Measurements from ENCODE around the gene ZBTB21. TPM values are rescaled to one million over a fixed set of nuclear protein-coding genes. Genes with fewer than 3 reads are reported as not detected.

Gene ZBTB21
- total and polyA plus RNA-seq, 9 of the 15 experiments (the other 6 are each of a cell fraction or from before 2014, with no cell fraction given): 2.2 to 15.2 (median 8.7) TPM

- 0 out of 2 replicates have a peak, but pooled peaks cover 5% of the 10 kb centered on the region for H3K9me3 ChIP-seq (replicated peaks; ENCODE audit: control insufficient read depth, insufficient read depth, low read depth, low read length)
- no peaks in the 10 kb centered on the region for H3K79me2 ChIP-seq (ENCODE audit: control insufficient read depth, insufficient read depth, low read length)
- no peak overlapping the region for H3K27ac ChIP-seq (ENCODE audit: extremely low read depth, low read depth, low read length)
- H3K4me2 ChIP-seq (ENCODE audit: insufficient read depth, low read length): no peak overlapping the region
- 4% methylated on average over 18 of the region's 18 CpGs for WGBS (ENCODE audit: insufficient coverage, low coverage, missing lambda C conversion rate)
- DNase-seq (ENCODE audit: extremely low read depth in 1 of 4, low spot score in 3 of 4) (no peak), FAIRE-seq (no peak), ATAC-seq (no peak)
- no peaks in the 10 kb centered on the region for H3K9me1 ChIP-seq (ENCODE audit: control insufficient read depth, insufficient read depth, low read length)
- no peak overlapping the region for H3K9ac ChIP-seq (ENCODE audit: insufficient read depth in 1 of 2, low read depth in 2 of 2, low read length in 2 of 2)
- H3K4me3 ChIP-seq: no peak overlapping the region
- H4K20me1 ChIP-seq (replicated peaks; ENCODE audit: control insufficient read depth, insufficient read depth, low read length): peaks cover 15% of the 10 kb centered on the region
- ChIA-PET CTCF (ENCODE audit: low intra/inter-chr PET ratio) (no interaction called here), POLR2A (interaction anchor here (0.6 to 1.1 kb wide), 3 partner anchors 13 to 33 kb away, joined by 3 to 6 read pairs (median 4); no protein-coding TSS in a partner anchor)
- H2AFZ ChIP-seq (ENCODE audit: low read depth, low read length): no peak overlapping the region
- intact Hi-C loops (cut with micrococcal nuclease) (no loop called here), in situ Hi-C loops (cut with MboI) (no loop called here)
- TF ChIP-seq EGR1 (conservative IDR thresholded peaks at IDR 0.05) (0 out of 2 replicates have a peak, but pooled peaks have one; percentile 27), JUND (IDR thresholded peaks at IDR 0.05; ENCODE audit: borderline replicate concordance, low read depth, low read length) (peak; percentile 44), JUND (tag; IDR thresholded peaks at IDR 0.05; ENCODE audit: borderline replicate concordance, low read depth, low read length) (no peak), ATF3 (IDR thresholded peaks at IDR 0.05) (peak; percentile 93), ATF3 (CRISPR knock-in tag; conservative IDR thresholded peaks at IDR 0.05) (no peak), FOSL1 (tag; conservative IDR thresholded peaks at IDR 0.05) (peak; percentile 63), THRB (CRISPR knock-in tag; conservative IDR thresholded peaks at IDR 0.05) (no peak), CEBPB (tag; IDR thresholded peaks at IDR 0.05) (peak; percentile 63), CEBPG (CRISPR knock-in tag; IDR thresholded peaks at IDR 0.05) (peak; percentile 67), CEBPG (tag; conservative IDR thresholded peaks at IDR 0.05 in 1 of 2, IDR thresholded peaks at IDR 0.05 in 1 of 2) (peak; percentile 49 to 91), THAP7 (CRISPR knock-in tag; IDR thresholded peaks at IDR 0.05) (no peak)
- H3K4me1 ChIP-seq (replicated peaks in 1 of 2; ENCODE audit: control insufficient read depth in 2 of 2, insufficient read depth in 2 of 2, low read length in 2 of 2): peaks cover 3 to 8% of the 10 kb centered on the region in 2 experiments; a peak in 2 of 5 replicates
- peaks cover 54 to 72% of the 10 kb centered on the region in 2 experiments for H3K27me3 ChIP-seq (ENCODE audit: control insufficient read depth in 2 of 2, insufficient read depth in 2 of 2, low read length in 2 of 2)
- no TSS peak for BruUV-seq (replicated peaks)
- no peaks in the 10 kb centered on the region for H3K36me3 ChIP-seq (ENCODE audit: control insufficient read depth, insufficient read depth, low read length)
Observed at GRCh38 chr21:42040411-42041180, 30.4 kb upstream of the ZBTB21 start.

All from K562 (cell line).